ENCODE data around the gene NUDT21. TPM values are rescaled to one million over a fixed set of nuclear protein-coding genes. Genes with fewer than 3 reads are reported as not detected.

NUDT21 gene
- 65.6 and 110 TPM in 2 replicates for total RNA-seq

DNA sequence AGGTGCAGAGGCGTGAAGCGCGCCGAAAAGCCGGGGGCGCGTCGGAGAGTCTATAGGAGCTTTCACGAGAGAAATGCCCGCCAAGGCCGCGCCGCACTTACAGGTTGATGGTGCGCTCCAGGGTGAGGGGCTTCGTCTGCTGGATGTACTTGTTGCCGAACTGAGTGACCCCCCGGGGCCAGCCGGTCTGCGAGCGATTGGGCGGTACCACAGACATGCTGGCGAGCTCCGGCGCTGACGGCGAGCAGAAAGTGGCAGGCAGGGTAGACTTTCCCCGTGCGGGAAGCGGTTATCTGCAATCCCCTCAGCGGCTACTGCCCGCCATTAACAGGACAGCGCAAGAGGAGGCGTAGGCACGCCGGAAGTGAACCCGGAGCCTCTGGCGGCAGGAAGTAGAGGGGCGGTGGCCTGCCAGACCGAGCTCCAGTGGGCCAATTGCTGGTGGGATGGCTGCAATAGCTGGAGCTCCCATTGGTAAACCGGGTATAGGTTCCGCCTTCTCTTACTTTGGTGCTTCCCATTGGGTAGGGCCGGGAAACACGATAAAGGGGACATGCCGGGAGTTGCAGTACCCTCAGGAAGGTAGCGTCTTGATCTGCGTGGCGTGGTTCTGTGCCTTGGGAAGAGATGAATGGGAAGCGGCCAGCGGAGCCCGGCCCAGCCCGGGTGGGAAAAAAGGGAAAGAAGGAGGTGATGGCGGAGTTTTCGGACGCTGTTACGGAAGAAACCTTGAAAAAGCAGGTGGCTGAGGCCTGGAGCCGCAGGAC is at the start of gene NUDT21, which contains the start of gene OGFOD1:
NUDT21 (minus strand) TSS at position 347 of the 767 bp plus-strand sequence; CDS start at position 217, 130 bp downstream.
OGFOD1 (plus strand) TSS at position 569 of the 767 bp plus-strand sequence; CDS start at position 628, 59 bp downstream.

GRCh38 chr16:56425439-56425832 is 25.7 kb downstream of the NUDT21 start, which contains the start of gene AMFR:
Gene AMFR (minus strand): TSS chr16:56425545. CDS start chr16:56425327, 218 bp downstream.

Other genes starting within 250 kb of the NUDT21 start
- gene AMFR, start 25.8 kb downstream of the NUDT21 start, total RNA-seq: 191 and 249 TPM in 2 replicates
- gene OGFOD1, start 222 bp upstream of the NUDT21 start, total RNA-seq: 77.8 and 197 TPM in 2 replicates
- 51.5 and 63.5 TPM in 2 replicates for gene BBS2, start 68.7 kb upstream of the NUDT21 start, total RNA-seq
- gene MT4, start 113.7 kb upstream of the NUDT21 start, total RNA-seq: not detected in 2 replicates
- not detected in 2 replicates for gene MT3, start 138.2 kb upstream of the NUDT21 start, total RNA-seq
- gene MT2A, start 157.3 kb upstream of the NUDT21 start, total RNA-seq: 50.5 and 205 TPM in 2 replicates
- gene MT1E, start 174.4 kb upstream of the NUDT21 start, total RNA-seq: 51.1 and 79.6 TPM in 2 replicates
- gene MT1M, start 181.3 kb upstream of the NUDT21 start, total RNA-seq: not detected in 2 replicates
- gene MT1A, start 187.3 kb upstream of the NUDT21 start, total RNA-seq: 0.88 TPM in 1 of 2 replicates, not detected in the other
- not detected in 2 replicates for gene MT1B, start 200.6 kb upstream of the NUDT21 start, total RNA-seq
- gene MT1F, start 206.6 kb upstream of the NUDT21 start, total RNA-seq: not detected in 2 replicates
- gene MT1G, start 216.7 kb upstream of the NUDT21 start, total RNA-seq: not detected in 2 replicates
- gene MT1H, start 218.5 kb upstream of the NUDT21 start, total RNA-seq: not detected in 2 replicates
- gene MT1X, start 231.1 kb upstream of the NUDT21 start, total RNA-seq: 9.4 and 13.4 TPM in 2 replicates